SH-SY5Y (cell line): ENCODE measurements around the gene SPG11.

ENCODE experiments used
- GATA2 ChIP-seq: IDR thresholded peaks from 2 replicates; pipeline ENCODE4 v1.6.1; 2011; ENCODE audit warnings: mild to moderate bottlenecking, low read depth, low read length
- GATA3 ChIP-seq: IDR thresholded peaks from 2 replicates; pipeline ENCODE4 v1.6.1; 2011; ENCODE audit warnings: low read depth, mild to moderate bottlenecking, low read length, moderate library complexity

DNA sequence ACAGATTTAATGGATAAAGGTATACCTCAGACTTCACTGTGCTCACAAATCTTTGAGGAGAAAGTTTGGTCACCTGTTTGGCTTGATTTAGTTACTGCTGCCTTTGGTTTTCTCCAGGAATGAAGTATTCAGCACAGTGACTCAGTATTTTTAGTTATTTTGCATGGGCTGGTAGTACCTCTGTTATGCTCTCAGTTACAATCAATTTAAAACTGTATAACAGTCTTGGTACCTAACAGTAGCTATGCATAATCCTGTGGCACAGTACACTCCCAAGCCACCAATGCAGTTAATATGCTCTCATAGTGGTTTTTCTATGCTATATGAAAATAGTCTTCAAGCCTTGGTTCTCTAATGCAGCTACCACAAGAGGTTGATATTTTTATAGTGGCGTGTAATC, 138.4 kb downstream of the SPG11 start:
- TF ChIP-seq GATA2, result no peak
- no peak for TF ChIP-seq GATA3
